CD4-positive, alpha-beta T cell treated with Interleukin-10 for 1 hour (primary cell): Measurements from ENCODE around the gene SERPINA1.
"Not testable (repeated sequence)": the region's sequence is repeated elsewhere in the genome, so short reads cannot be mapped to it uniquely, and the experiment has no call there.

Experiments used
- DNase-seq: peaks from one replicate; pipeline ENCODE4 v3.0.0-alpha.2; 2020

SERPINA1 gene

GRCh38 chr14:94368956-94369355, 19.4 kb downstream of the SERPINA1 start:
- DNase-seq = no peak

- DNase-seq = no peak
Observed at GRCh38 chr14:94368243-94368590, 20.2 kb downstream of the SERPINA1 start.

DNA sequence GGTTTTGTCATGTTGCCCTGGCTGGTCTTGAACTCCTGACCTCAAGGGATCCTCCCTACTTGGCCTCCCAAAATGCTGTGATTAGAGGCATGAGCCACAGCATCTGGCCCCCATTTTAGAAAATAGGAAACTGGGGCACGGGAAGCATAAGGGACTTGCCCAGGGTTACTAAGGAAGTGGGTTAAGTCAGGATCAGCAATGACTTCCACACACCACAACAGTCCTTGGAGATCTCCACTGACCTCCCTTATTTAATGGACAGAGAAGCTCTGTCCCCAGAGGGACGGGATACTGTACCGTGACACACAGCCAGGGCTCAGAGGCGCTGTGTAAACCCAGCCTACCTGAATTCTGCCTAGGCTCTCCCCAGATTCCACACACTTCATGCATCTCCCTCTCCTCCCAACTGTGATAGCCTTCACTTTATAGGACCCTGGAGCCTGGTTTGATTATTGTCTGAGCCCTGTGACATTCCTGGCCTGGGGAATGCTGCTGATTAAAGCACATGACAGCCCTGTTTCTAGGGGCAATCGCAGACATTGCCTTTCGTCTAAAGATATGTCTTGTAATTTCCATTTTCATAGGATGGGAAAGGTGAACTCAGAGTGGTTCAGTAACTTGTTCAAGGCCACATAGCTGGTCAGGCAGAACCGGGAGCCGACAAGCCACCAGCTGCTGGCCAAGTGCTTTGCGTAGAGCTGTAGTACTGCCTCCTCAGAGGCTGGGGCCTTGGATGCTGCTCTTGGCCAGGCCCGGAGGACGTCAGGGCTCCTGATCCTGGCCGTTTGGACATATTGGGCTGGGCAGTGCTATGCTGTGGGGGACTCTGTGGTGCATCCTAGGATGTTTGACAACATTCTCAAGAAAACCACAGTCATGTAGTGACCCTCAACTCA, 20.8 kb downstream of the SERPINA1 start:
- DNase-seq = no peak

DNA sequence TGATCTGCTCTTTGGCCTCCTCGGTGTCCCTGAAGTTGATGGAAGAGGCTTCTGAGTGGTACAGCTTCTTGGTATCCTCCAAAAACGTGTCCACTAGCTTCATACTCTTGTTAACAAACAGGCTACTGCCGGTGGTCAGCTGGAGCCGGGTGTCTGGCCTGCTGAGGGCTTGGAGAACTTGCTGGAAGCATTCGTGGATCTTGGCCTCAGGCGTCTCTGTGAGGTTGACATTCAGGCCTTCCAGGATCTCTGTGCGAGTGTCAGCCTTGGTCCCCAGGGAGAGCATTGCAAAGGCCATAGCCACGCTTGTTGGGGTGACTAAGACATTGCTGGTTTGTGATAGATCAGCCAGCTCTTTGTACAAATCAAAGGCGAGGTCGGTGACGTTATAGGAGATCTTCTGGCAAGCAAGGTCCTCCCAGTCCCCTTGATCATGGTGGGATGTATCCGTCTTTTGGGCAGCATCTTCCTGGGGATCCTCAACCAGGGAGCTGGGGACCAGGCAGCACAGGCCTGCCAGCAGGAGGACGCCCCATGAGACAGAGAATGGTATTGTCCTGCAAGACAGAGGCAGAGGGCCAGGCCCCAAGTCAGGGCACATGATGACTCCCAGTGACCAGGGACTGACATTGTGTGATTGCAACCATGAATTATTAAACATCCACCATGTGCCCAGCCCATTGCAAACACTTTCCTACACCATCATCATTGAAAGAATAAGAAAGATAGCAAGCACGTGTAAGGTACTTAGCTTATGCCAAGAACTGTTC, 22.1 kb downstream of the SERPINA1 start, which contains the start of gene SERPINA2:
Gene SERPINA2, minus strand, starts transcription at position 553 of the 770 bp plus-strand sequence.
- DNase-seq = no peak

DNA sequence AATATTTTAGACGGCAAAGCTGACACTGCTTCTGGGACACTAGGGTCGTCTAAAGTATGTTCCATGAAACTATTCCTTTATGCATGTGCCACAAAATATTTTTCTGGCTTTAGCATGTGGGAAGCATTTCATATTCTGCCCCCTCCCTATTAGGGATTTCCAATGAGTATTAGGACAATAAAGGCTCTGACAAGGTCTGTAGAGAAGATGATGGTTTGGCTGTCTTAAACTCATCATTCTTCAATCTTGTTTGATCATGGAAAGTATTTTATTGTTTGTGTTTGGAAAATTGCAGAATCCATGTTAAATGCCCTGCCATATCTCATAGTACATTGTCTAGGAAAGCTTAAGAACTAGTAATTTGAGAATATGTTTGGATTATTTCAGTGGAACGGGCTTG, 22.8 kb downstream of the SERPINA1 start:
- no peak for DNase-seq

DNA sequence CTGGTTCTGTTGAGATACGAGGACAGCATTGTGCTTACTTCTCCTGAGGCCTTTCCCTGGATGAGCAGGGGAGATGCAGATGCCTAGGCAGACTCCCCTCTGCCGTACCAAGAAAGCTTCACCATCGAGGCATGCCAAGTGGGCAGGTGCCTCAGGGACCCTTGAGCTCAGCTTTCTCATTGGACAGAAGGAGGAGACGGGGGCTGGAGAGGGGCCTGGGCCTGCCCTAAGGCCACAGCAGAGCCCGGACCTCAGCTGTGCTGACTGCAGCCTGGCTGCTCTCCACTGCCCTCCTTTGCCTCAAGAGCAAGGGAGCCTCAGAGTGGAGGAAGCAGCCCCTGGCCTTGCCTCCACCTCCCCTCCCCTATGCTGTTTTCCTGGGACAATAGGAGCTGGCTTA, 23.4 kb downstream of the SERPINA1 start:
- no peak for DNase-seq

DNA sequence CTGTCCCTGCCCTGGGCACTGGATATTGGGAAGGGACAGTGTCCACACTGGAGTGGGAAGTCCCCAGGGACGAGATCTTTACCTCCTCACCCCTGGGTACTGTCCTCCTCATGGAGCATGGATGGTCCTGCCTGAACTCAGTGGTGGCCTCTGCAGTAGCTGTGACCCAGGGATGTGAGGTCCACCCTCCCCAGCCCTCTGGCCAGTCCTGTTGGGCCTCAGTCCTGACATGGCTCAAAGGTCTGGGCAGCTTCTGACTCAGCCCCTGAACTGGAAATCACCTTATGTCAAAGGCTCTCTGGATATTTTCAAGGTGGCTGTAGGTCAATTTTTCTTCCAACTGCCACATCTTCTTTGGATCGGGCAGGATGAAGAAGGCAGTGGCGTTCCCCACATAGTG, 24.4 kb downstream of the SERPINA1 start:
- DNase-seq = no peak

DNA sequence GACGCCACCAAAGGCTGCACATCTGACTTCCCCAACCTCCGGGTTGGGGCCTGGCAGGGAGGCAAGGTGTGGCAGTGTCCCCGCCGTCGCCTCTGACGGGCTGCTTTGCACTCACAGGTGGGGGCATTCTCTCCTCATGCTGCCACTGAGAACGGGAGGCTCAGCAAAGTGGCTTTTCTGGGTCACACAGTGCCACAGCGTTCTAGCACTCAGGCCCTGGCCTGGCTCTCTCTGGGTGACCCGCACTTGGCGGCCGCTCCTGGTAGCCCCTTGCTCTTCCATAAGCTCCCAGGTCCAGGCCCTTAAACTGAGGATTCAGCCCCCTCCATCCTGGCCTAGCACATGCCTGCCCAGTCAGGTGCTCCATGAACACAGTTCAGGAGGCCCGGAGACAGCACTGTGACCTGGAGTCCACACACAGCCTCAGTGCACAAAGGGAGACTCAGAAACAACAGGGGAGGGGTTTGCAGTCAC, 25.2 kb downstream of the SERPINA1 start:
- no peak for DNase-seq

DNA sequence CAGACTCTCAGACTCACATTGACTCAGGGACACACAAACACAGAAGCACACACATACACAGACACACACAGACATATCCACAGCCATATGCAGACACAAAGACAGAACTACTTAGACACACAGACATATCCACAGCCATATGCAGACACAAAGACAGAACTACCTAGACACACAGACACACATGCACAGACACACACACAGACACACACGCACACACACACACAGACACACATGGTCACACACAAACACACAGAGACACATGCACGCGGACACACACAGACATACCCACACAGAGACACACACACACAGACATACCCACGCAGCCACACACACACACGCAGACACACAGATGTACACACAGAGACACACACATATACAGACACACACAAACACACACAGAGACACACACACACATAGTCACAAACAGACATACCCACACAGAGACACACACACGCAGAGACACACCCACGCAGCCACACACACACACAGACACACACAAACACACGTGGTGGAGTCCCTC, 25.7 kb downstream of the SERPINA1 start:
- DNase-seq = no peak

DNA sequence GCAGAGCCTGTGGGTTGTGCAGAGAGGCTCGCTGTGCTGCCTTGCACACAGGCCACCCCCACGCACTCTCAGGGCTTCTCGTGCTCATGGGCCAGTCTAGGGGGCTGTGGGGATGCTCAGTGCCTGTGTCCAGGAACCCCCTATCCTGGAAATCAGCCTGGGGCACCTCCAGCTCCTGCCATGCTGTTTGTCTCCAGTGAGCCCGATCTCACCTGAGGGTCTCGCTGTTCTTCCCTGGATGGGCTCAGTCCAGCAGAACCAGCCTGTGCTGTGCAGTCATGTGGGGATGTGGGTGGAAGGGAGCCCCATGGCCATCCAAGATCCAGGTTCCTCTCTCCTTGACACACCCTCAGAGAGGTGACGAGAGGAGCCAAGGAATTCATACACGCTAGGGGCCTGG, 26.7 kb downstream of the SERPINA1 start:
- DNase-seq = no peak

DNA sequence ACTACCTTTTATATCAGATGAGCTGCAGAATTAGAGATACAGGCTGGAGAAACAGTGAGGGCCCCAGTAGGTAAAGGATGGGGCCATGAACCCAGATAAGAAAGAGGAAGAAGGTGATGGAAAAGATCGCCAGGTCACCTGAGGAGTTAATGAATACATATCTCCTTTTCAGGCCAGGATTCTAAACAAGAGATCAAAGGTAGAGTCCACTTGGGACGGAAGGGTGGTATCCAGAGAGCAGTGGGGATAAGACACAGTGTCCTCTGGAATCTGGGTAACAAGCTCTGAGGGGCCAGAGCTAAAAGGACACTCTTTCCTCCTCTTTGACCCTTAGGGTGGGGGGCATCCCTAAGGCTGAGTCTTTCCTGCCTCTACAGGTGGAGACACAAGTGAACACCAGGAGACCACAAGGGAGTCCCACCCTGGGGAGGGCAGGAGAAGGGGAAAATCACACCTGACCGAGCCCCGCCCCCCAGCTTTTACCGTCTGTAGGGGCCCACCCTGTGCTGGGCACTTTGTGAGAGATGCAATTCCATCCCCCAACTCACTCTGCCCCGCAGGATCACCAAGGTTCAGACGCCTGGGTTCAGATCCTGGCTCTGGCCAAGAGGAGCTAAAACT, 27.3 kb downstream of the SERPINA1 start:
- DNase-seq = no peak

- DNase-seq = no peak
Observed at GRCh38 chr14:94357166-94357565, 31.2 kb downstream of the SERPINA1 start.

GRCh38 chr14:94356379-94357056, 31.9 kb downstream of the SERPINA1 start:
- DNase-seq = no peak

- no peak for DNase-seq
Observed at GRCh38 chr14:94355191-94355794, 33.1 kb downstream of the SERPINA1 start.

DNA sequence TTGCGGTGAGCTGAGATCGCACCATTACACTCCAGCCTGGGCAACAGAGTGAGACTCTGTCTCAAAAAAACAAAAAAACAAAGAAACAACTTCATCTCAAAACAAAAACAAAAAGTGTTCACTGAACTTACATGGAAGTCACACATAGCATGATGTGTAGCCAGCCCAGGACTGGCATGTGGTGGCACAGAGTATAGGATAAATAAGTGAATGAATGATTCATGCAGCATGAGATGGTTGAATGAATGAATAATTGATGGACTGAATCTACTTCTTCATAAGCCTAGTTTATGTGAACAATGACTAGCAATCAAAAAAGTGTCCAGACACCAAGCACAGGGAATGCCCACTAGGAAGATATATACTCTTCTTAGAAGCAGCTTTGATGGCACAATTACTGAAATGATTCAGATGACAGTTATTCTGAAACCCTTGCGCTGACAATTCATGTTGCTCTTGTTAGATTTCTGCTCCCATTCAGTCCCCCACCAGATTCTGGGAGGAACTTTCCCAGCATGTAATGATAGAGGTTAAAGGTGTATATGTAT, 33.7 kb downstream of the SERPINA1 start:
- DNase-seq = no peak

GRCh38 chr14:94354190-94354589, 34.2 kb downstream of the SERPINA1 start:
- DNase-seq = not testable (repeated sequence)

GRCh38 chr14:94349276-94349675, 39.1 kb downstream of the SERPINA1 start:
- DNase-seq = no peak

- no peak for DNase-seq
Observed at GRCh38 chr14:94348836-94349235, 39.6 kb downstream of the SERPINA1 start.

- no peak for DNase-seq
Observed at GRCh38 chr14:94346841-94347240, 41.6 kb downstream of the SERPINA1 start.

GRCh38 chr14:94346065-94346786, 42.2 kb downstream of the SERPINA1 start:
- peak; percentile 70 for DNase-seq
